ENCODE results near the gene GIMAP6. TPM values are rescaled to one million over a fixed set of nuclear protein-coding genes. Genes with fewer than 3 reads are reported as not detected.
"Not testable (repeated sequence)": the region's sequence is repeated elsewhere in the genome, so short reads cannot be mapped to it uniquely, and the experiment has no call there.

The GIMAP6 gene
- total RNA-seq, 1 experiment from 2014 or later, result not detected

DNA sequence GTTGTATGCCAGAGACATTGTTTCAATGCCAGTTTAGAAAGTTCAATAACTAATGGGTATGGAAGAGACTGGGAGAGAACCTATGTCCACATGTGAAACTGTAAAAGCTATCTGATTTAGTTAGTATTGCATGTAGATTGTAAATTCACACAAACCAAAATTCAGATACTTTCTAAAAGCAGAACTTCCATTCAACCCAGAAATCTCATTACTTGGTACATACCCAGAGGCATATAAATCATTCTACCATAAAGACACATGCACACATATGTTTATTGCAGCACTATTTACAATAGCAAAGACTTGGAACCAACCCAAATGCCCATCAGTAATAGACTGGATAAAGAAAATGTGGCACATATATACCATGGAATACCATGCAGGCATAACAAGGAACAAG lies 30.6 kb upstream of the GIMAP6 start:
- H3K4me1 ChIP-seq (replicated peaks); H3K27ac ChIP-seq; H3K4me3 ChIP-seq; H3K9me3 ChIP-seq (replicated peaks); H3K36me3 ChIP-seq; DNase-seq (ENCODE audit: low read depth in 1 of 2, low spot score in 2 of 2); H3K27me3 ChIP-seq (replicated peaks): not testable (repeated sequence)

DNA sequence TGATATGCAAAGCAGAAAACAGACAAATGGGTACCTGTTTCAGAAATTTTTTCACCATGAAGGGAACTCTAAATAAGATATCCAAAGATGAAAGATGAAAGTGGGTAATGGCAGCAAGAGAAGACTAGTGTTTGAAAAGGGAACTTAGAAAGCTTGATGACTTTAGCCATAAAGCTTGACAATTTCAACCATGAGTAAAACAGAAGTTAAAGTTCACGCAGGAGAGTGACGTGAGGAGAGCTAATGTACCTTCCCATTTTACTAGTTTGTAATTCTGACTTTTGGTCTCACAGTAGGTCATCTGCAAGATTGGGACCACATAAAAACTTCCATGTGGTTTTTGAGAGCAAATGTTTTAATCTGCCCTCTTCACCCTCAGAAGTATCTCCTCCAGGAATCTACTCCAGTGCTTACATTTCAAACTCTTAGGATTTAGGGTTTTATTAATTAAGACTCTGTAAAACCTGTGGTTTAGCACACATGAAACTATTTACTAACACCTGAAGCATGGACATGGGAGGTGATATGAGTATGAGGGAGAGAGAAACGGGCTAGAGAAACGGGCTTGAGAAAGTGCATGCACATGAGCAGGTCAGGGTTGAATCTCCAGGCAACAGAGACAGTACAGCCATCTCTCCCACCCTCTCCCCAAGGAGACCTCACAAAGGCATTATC lies 28.9 kb upstream of the GIMAP6 start:
- H3K4me3 ChIP-seq, result no peak overlapping the region
- no peak for DNase-seq (ENCODE audit: low read depth in 1 of 2, low spot score in 2 of 2)
- H3K9me3 ChIP-seq (replicated peaks), result no peaks in the 10 kb centered on the region
- no peak overlapping the region for H3K27ac ChIP-seq
- H3K4me1 ChIP-seq (replicated peaks), result no peaks in the 10 kb centered on the region
- no peaks in the 10 kb centered on the region for H3K36me3 ChIP-seq
- H3K27me3 ChIP-seq (replicated peaks), result no peaks in the 10 kb centered on the region

DNA sequence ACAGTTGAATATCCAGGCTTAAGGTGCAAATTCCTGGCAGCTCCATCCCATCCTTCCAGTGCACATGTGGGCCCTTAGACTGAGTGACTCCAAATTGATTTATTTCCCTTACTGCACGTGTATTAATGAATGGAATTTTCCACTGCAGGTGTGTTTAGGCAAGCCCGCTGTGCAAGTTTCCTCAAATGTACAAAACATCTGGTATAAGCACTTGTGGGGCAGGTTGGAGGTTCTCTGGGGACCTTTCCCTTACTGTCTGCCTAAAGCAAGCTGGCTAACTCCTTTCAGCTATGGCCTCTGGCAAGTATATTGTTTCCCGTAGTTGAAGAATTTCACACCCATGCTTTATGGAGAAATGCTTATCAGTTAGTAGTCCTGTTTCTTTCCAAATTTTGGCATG lies 25.3 kb upstream of the GIMAP6 start:
- no peak for DNase-seq (ENCODE audit: low read depth in 1 of 2, low spot score in 2 of 2)
- Histone ChIP-seq H3K4me3 (no peak overlapping the region), H3K27ac (no peak overlapping the region), H3K9me3 (replicated peaks) (no peaks in the 10 kb centered on the region), H3K27me3 (replicated peaks) (no peaks in the 10 kb centered on the region), H3K4me1 (replicated peaks) (no peaks in the 10 kb centered on the region), H3K36me3 (no peaks in the 10 kb centered on the region)

DNA sequence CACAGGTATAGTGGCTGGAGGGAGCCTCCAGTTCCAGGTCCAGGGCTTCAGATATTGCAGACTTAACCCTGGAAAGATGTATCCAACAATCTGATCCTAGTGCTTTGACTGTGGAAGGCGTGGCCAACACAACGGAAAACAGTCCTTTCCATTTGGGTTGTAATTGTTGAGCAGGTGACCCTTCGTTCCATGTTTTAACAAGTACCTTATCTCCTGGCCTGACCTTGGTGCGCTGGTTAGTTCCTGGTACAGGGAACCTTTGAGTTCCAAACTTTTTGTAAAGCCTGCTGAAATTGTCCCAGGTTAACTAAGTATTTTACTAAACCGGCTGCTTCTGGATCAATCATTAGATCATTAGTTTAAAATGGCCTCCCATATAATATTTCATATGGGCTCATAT lies 23.9 kb upstream of the GIMAP6 start:
- Histone ChIP-seq H3K9me3 (replicated peaks) (no peaks in the 10 kb centered on the region), H3K27ac (no peak overlapping the region), H3K27me3 (replicated peaks) (no peaks in the 10 kb centered on the region), H3K4me3 (no peak overlapping the region), H3K36me3 (no peaks in the 10 kb centered on the region), H3K4me1 (replicated peaks) (no peaks in the 10 kb centered on the region)
- no peak for DNase-seq (ENCODE audit: low read depth in 1 of 2, low spot score in 2 of 2)

DNA sequence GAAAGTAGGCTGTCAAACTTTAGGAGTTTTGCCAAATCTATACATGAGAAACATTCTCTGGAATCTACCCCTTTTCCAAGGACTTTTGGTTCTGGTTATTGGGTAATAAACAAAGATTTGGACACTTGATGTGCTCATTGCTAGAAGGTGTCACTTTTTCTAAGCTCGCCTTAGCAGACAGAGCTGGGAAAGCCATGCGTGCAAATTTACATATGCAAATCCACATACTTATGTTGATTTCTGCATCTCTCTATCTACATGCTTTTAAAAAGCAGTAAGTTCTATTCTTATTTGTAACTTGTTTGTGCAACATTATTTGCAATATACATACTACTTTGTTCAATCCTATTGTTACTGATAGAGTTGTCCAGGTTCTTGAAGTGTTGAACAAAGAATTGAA lies 22.5 kb upstream of the GIMAP6 start:
- H3K36me3 ChIP-seq, result no peaks in the 10 kb centered on the region
- H3K27ac ChIP-seq, result no peak overlapping the region
- DNase-seq (ENCODE audit: low read depth in 1 of 2, low spot score in 2 of 2), result no peak

DNA sequence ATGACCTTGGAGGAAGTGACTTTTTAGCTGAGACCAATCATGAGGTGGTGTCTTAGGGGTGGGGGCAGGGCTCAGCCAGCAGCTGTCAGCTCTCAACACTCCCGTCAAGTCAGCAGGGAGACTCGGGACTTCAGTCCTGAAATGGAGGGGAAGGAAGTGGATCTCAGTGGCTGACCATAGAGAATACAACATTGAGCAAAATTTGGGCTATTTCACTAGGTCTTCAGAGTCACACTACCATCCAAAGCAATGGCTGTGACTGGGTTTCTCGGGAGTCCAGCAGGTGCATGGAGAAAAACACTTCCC lies 16.8 kb upstream of the GIMAP6 start:
- no peak for DNase-seq (ENCODE audit: low read depth in 1 of 2, low spot score in 2 of 2)

More for the DNA sequence above, 22.5 kb upstream of the GIMAP6 start:
- Histone ChIP-seq H3K9me3 (replicated peaks) (no peaks in the 10 kb centered on the region), H3K27me3 (replicated peaks) (no peaks in the 10 kb centered on the region), H3K4me1 (replicated peaks) (no peaks in the 10 kb centered on the region), H3K4me3 (no peak overlapping the region)

DNA sequence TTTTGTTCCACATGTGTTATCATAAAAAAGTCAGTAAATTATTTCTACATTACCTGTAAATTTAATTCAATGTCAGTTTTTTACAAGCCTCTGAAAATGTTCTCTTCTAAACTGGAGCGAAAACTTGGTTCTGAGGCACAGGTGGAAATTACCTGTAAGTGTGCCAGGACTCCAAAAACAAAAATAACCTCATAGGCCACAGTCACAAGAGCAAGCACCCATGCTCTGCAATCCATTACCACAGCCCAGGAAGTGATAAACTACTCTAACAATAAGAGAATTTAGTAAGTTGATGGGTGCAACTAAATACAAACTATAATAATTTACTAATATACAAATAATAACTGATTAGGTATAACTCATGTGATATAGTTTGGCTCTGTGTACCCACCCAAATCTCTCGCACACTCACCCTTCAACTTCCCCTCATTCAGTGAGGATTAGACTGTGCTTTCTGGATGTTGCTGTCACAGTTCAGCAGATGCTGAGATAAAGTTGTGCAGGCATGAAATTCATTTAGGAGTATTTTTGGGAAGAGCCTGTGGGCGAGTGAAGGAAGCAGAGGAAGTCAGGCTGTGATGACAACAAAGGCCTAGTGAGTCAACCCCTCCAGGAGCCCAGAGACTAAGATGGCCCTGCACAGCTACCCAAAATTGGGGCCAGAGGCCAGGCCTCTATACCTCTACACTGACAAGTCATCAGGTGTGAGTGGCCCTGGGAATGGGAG lies 16.3 kb upstream of the GIMAP6 start:
- no peak overlapping the region for H3K4me3 ChIP-seq
- H3K27me3 ChIP-seq (replicated peaks), result no peaks in the 10 kb centered on the region
- H3K4me1 ChIP-seq (replicated peaks), result no peaks in the 10 kb centered on the region
- no peak for DNase-seq (ENCODE audit: low read depth in 1 of 2, low spot score in 2 of 2)
- H3K27ac ChIP-seq, result no peak overlapping the region
- H3K36me3 ChIP-seq, result no peaks in the 10 kb centered on the region
- H3K9me3 ChIP-seq (replicated peaks), result no peaks in the 10 kb centered on the region

More for the DNA sequence above, 16.8 kb upstream of the GIMAP6 start:
- Histone ChIP-seq H3K27ac (no peak overlapping the region), H3K4me1 (replicated peaks) (no peaks in the 10 kb centered on the region), H3K9me3 (replicated peaks) (no peaks in the 10 kb centered on the region), H3K36me3 (no peaks in the 10 kb centered on the region), H3K4me3 (no peak overlapping the region), H3K27me3 (replicated peaks) (no peaks in the 10 kb centered on the region)

DNA sequence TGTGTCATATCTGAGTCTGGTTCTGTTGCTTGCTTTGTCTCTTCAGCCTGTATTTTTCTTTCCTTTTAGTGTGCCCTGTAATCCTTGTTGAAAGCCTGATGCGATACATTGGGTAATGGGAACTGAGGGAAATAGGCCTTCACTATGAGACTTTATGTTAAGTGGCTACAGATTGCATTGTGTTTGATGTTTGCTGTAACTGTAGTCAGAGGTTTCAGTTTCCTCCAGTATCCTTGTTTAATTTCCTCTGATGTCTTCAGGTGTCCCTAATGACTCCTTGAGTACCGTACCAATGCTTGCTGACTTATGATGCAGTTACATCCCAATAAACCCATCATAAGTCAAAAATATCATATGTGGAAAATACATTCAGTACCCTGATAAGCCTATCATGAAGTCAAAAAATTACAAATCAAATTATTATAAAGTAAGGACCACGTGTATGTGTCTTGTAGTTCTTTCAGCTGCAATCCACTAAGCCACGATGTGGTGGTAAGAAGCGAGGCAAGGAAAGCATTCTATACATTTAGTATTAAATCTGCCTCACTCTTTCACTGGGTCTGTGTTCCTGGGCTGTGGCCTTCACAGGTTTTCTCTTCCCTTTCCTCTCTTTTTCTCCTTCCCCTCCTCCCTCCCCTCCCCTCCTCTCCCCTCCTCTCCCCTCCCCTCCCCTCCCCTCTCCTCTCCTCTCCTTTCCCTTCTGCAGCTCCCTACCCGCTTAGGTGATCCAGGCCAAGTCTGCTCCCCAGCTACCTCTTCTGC lies 13.3 kb upstream of the GIMAP6 start:
- H3K4me1 ChIP-seq (replicated peaks), result no peaks in the 10 kb centered on the region
- no peaks in the 10 kb centered on the region for H3K9me3 ChIP-seq (replicated peaks)
- H3K36me3 ChIP-seq, result no peaks in the 10 kb centered on the region
- no peak for DNase-seq (ENCODE audit: low read depth in 1 of 2, low spot score in 2 of 2)
- no peak overlapping the region for H3K27ac ChIP-seq
- H3K27me3 ChIP-seq (replicated peaks), result no peaks in the 10 kb centered on the region
- H3K4me3 ChIP-seq, result no peak overlapping the region

DNA sequence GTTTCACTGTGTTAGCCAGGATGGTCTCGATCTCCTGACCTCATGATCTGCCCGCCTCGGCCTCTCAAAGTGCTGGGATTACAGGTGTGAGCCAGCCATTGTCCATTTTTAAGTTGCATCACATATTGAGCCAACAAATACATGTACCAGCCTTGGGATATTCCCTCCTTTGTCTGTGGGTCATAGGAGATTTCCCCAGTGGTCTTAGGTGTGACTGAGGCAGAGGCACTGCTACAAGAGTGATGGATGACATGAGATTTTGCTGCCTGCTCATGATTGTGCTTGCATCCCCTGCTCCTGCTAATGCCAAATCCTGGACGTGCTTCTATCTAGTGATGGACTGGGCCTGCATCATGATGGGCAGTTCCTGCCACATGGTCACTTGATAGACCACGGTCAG lies 10.7 kb upstream of the GIMAP6 start:
- Histone ChIP-seq H3K27me3 (replicated peaks) (no peaks in the 10 kb centered on the region), H3K9me3 (replicated peaks) (no peaks in the 10 kb centered on the region), H3K27ac (no peak overlapping the region), H3K4me3 (no peak overlapping the region), H3K36me3 (no peaks in the 10 kb centered on the region), H3K4me1 (replicated peaks) (no peaks in the 10 kb centered on the region)
- DNase-seq (ENCODE audit: low read depth in 1 of 2, low spot score in 2 of 2), result no peak

DNA sequence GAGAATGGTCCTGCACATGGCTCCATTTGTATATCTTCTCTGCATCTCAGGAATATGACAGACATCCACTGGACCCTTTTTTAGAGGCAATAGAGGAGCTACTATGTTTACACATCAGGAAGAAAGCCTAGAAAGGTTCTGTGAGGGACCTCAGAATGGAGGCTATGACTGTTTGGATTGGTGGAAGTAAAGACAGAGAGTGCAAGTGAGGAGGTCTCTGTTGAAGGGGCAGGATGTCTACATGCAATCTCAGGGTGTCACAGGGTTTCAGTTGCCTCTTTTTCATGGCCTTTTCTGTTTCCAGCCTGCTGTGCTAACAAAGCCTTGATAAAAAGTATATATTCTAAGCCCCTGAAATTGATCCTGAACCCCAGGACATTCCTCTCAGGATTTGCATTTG lies 9.7 kb upstream of the GIMAP6 start:
- DNase-seq (ENCODE audit: low read depth in 1 of 2, low spot score in 2 of 2), result no peak
- Histone ChIP-seq H3K4me1 (replicated peaks) (no peaks in the 10 kb centered on the region), H3K4me3 (no peak overlapping the region), H3K9me3 (replicated peaks) (no peaks in the 10 kb centered on the region), H3K27me3 (replicated peaks) (no peaks in the 10 kb centered on the region), H3K36me3 (no peaks in the 10 kb centered on the region), H3K27ac (no peak overlapping the region)

DNA sequence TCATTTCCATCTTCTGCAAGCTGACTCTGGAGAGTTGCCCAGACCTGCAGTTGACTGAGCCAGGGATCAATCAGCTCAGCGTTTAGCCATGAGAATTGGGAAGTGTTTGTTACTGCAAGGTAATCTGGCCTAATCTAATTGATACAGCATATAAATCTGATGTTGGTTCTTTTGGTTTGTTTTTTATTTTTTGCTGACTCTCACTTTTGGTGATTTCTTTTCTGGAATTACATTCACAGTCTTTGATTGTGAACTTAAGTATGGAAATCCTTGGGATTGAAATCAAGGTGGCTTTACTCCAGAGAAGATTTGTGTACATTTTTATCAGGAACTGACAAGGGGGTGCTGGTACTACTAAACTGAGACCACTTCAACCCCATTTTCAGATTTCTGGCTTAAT lies 1.7 kb upstream of the GIMAP6 start:
- H3K27ac ChIP-seq, result no peak overlapping the region

DNA sequence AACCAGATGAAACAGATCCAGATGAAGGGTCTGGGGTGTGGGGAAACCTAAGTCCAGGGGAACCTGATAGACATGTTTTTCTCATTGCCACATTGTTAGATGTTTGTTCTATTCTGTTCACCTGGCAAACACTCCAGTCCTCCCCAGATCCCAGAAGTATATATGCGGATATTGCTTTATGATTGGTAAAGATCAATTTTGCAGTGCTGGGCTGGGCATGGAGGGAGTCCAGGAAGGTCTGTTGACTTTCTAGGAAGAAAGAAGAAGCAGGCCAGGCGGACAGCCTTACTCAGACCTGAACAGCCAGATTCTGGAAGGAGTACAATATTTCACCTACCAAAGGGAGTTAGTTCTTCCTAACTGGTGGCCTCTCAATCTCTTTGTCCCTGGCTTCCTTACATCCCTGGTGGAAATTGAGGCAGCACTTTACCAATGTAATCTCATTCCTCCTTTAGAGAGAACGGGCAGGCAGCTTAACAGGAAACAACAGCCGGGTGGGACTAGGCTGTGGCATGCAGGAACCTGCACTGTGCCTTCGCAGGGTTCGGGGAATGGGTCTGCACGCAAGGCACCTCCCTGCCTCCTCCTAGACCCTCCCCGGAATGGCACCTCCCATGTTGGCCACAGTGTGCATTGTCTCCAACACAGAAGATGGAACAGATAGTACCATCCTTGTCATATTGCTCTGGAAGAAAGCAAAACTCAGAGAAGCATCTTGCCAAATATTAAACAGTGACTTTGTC lies 930 bp downstream of the GIMAP6 start:
- Histone ChIP-seq H3K4me3 (no peak overlapping the region), H3K9me3 (replicated peaks) (no peaks in the 10 kb centered on the region; the same call in 1 of the 2 replicates), H3K36me3 (no peaks in the 10 kb centered on the region), H3K27me3 (replicated peaks) (no peaks in the 10 kb centered on the region), H3K4me1 (replicated peaks) (no peaks in the 10 kb centered on the region), H3K27ac (no peak overlapping the region)
- no peak for DNase-seq (ENCODE audit: low read depth in 1 of 2, low spot score in 2 of 2)

More for the DNA sequence above, 1.7 kb upstream of the GIMAP6 start:
- Histone ChIP-seq H3K36me3 (no peaks in the 10 kb centered on the region), H3K4me1 (replicated peaks) (no peaks in the 10 kb centered on the region), H3K4me3 (no peak overlapping the region), H3K27me3 (replicated peaks) (no peaks in the 10 kb centered on the region), H3K9me3 (replicated peaks) (no peaks in the 10 kb centered on the region; the same call in 1 of the 2 replicates)
- no peak for DNase-seq (ENCODE audit: low read depth in 1 of 2, low spot score in 2 of 2)

DNA sequence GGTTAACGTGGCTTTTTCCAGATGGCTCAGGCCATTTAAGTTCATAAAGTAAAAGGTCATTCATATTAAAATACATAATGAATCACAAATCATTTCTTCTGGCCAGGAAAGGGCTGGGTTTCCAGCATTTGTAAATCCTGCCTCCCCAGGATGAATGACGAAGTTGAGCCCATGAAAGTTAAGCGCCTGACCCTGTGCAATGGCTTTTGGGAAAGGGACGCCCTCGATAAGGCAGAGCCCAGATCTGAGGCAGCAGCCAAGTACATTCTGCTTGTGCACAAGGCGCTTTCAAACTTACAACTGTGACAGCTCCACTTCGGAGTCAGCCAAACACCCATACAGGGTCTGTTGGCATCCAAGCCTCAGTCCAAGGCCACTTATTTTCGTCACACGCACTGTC lies 2.8 kb downstream of the GIMAP6 start:
- no peak overlapping the region for H3K27ac ChIP-seq
- no peaks in the 10 kb centered on the region for H3K36me3 ChIP-seq
- no peaks in the 10 kb centered on the region for H3K27me3 ChIP-seq (replicated peaks)
- no peaks in the 10 kb centered on the region; the same call in 1 of the 2 replicates for H3K9me3 ChIP-seq (replicated peaks)
- DNase-seq (ENCODE audit: low read depth in 1 of 2, low spot score in 2 of 2), result no peak
- no peaks in the 10 kb centered on the region for H3K4me1 ChIP-seq (replicated peaks)
- H3K4me3 ChIP-seq, result no peak overlapping the region

DNA sequence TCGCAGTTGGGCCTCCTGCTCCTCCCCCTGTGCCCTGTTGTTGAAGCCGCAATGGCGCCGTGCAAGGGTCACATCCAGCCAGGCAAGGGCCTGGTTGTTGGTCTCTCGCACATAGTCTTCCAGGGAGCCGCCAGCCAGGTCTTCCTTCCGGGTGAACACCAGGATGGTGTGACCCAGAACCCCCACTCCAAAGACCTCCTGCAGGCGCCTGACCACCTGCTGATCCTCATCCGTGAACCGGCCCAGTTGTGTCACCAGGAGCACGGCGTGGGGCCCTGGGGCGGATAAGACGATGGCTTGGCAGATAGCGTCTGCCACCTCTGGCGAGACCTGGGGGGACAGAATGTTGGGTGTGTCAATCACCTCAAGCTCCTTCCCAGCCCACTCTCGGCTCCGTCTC lies 4.2 kb downstream of the GIMAP6 start:
- no peaks in the 10 kb centered on the region; the same call in 1 of the 2 replicates for H3K9me3 ChIP-seq (replicated peaks)
- H3K4me1 ChIP-seq (replicated peaks), result no peaks in the 10 kb centered on the region
- H3K4me3 ChIP-seq, result no peak overlapping the region
- no peak overlapping the region for H3K27ac ChIP-seq
- H3K36me3 ChIP-seq, result no peaks in the 10 kb centered on the region
- DNase-seq (ENCODE audit: low read depth in 1 of 2, low spot score in 2 of 2), result no peak
- no peaks in the 10 kb centered on the region for H3K27me3 ChIP-seq (replicated peaks)

Measured in SJSA1 (cell line).